HCT116 (cell line): ENCODE data around the gene BTBD16. TPM values are rescaled to one million over a fixed set of nuclear protein-coding genes. Genes with fewer than 3 reads are reported as not detected.
A peak's percentile ranks its signal among the peaks of the same experiment; 100 is the strongest.

Experiments used
- ATAC-seq: fragments of 200-7000 bp; cut with Tn5 transposase; 2 replicates; pipeline ENCODE4 v1.9.1; 2020; ENCODE audit warnings: mild to moderate bottlenecking, moderate library complexity
- BruUV-seq: library from RNA; stranded (reverse); fragments of 400-500 nt; replicated peaks from 2 replicates; lab custom pipeline; 2021; lab: Mats Ljungman, UMichigan
- CTCF ChIA-PET: fragments of 300-600 bp; sonication (Branson Sonifier 250); formaldehyde crosslinking; loops from one replicate; lab custom pipeline; 2021; ENCODE audit warnings: antibody characterized with exemption; lab: Charles Lee
- POLR2A ChIA-PET: fragments of 300-600, 350-600 bp; sonication (Branson Sonifier 250); formaldehyde crosslinking; loops from one replicate; lab custom pipeline; 2021; ENCODE audit warnings: antibody characterized with exemption; lab: Charles Lee
- RAD21 ChIA-PET, 2 experiments: fragments of 300-600 bp; sonication (Branson Sonifier 250); formaldehyde crosslinking; loops; one replicate each; lab custom pipeline; 2023; ENCODE audit warnings: low total read pairs in 2 of 2; ENCODE audit not compliant: uncharacterized antibody in 2 of 2, unreplicated experiment in 2 of 2, low non-redundant PET in 1 of 2; lab: Charles Lee
- DNase-seq: peaks from one replicate; pipeline ENCODE4 v3.0.0-alpha.2; 2010; ENCODE audit warnings: low read depth, low spot score
- H2AFZ ChIP-seq: fragments of 200-600 bp; shearing (Covaris generic), sonication (generic); 2 replicates; pipeline ENCODE4 v1.6.1; 2017; ENCODE audit warnings: low read depth, mixed run types, mixed read lengths, antibody characterized with exemption, low read length; ENCODE audit not compliant: poor library complexity, severe bottlenecking
- H3K27ac ChIP-seq: 2 replicates; pipeline ENCODE4 v1.5.1; 2012; ENCODE audit warnings: low read depth, low read length
- H3K27me3 ChIP-seq: fragments of 200-600 bp; sonication (generic); 2 replicates; pipeline ENCODE4 v1.6.1; 2016; ENCODE audit warnings: mixed run types, low read length, mixed read lengths; ENCODE audit not compliant: insufficient read depth
- H3K36me3 ChIP-seq, 2 experiments: fragments of 200-500 bp in 1 of 2; fragments of 200-600 bp in 1 of 2; sonication (Bioruptor generic) in 1 of 2; sonication (generic) in 1 of 2; 2 replicates each; pipeline versions ENCODE4 v1.5.1 to v1.6.1; 2014 to 2016; ENCODE audit warnings: low read length in 2 of 2, inconsistent platforms in 1 of 2, mixed read lengths in 1 of 2, mixed run types in 1 of 2; ENCODE audit not compliant: insufficient read depth in 2 of 2, control insufficient read depth in 1 of 2
- H3K4me1 ChIP-seq, 2 experiments: fragments of 200-600 bp in 1 of 2; sonication (generic) in 1 of 2; 2 replicates each; pipeline versions ENCODE4 v1.5.1 to v1.6.1; 2012 to 2017; ENCODE audit warnings: low read length in 2 of 2, inconsistent platforms in 1 of 2, mild to moderate bottlenecking in 1 of 2, mixed read lengths in 1 of 2, mixed run types in 1 of 2, moderate library complexity in 1 of 2; ENCODE audit not compliant: insufficient read depth in 2 of 2, control insufficient read depth in 1 of 2
- H3K4me2 ChIP-seq: fragments of 200-600 bp; sonication (generic); 2 replicates; pipeline ENCODE4 v1.6.1; 2017; ENCODE audit warnings: mixed run types, low read length, mixed read lengths
- H3K4me3 ChIP-seq, 2 experiments: fragments of 200-600 bp in 1 of 2; sonication (generic) in 1 of 2; replicated peaks in 1 of 2; 2 replicates each; pipeline ENCODE4 v1.5.1; 2011 to 2016; ENCODE audit warnings: low read length in 2 of 2, control low read depth in 1 of 2, low read depth in 1 of 2, mild to moderate bottlenecking in 1 of 2, mixed read lengths in 1 of 2, mixed run types in 1 of 2
- H3K79me2 ChIP-seq: fragments of 200-600 bp; sonication (generic); 2 replicates; pipeline ENCODE4 v1.6.1; 2017; ENCODE audit warnings: mild to moderate bottlenecking, mixed run types, low read length, moderate library complexity, mixed read lengths; ENCODE audit not compliant: insufficient read depth
- H3K9ac ChIP-seq: fragments of 200-600 bp; sonication (generic); 2 replicates; pipeline ENCODE4 v1.6.1; 2016; ENCODE audit warnings: low read length, mixed read lengths
- H3K9me2 ChIP-seq: fragments of 200-600 bp; sonication (generic), shearing (Covaris generic); 2 replicates; pipeline ENCODE4 v1.6.1; 2017; ENCODE audit warnings: mixed run types, mild to moderate bottlenecking, moderate library complexity; ENCODE audit not compliant: insufficient read depth
- H3K9me3 ChIP-seq, 2 experiments: fragments of 200-500 bp in 1 of 2; fragments of 200-600 bp in 1 of 2; sonication (Bioruptor generic) in 1 of 2; sonication (generic) in 1 of 2; 2 replicates each; pipeline ENCODE4 v1.6.1; 2014 to 2017; ENCODE audit warnings: low read length in 2 of 2, mixed read lengths in 2 of 2, inconsistent platforms in 1 of 2, low read depth in 1 of 2, mild to moderate bottlenecking in 1 of 2, mixed run types in 1 of 2, moderate library complexity in 1 of 2; ENCODE audit not compliant: control insufficient read depth in 1 of 2, insufficient read depth in 1 of 2
- H4K20me1 ChIP-seq: fragments of 200-600 bp; sonication (generic), shearing (Covaris generic); 2 replicates; pipeline ENCODE4 v1.6.1; 2017; ENCODE audit warnings: mixed run types, mild to moderate bottlenecking, moderate library complexity; ENCODE audit not compliant: insufficient read depth
- ATF3 ChIP-seq: IDR thresholded peaks from 2 replicates; pipeline ENCODE4 v1.6.1; 2012
- CTCF ChIP-seq, 3 experiments: fragments of 200-600 bp in 1 of 3; sonication (generic) in 1 of 3; IDR thresholded peaks in 2 of 3; conservative IDR thresholded peaks in 1 of 3; 2 replicates each; pipeline ENCODE4 v1.5.1; 2012 to 2017; ENCODE audit warnings: low read depth in 2 of 3, low read length in 2 of 3, antibody characterized with exemption in 1 of 3, borderline replicate concordance in 1 of 3, control low read depth in 1 of 3, mild to moderate bottlenecking in 1 of 3, mixed read lengths in 1 of 3, mixed run types in 1 of 3, moderate library complexity in 1 of 3; ENCODE audit not compliant: insufficient read depth in 1 of 3
- ELF1 ChIP-seq: IDR thresholded peaks from 2 replicates; pipeline ENCODE4 v1.6.1; 2012; ENCODE audit warnings: low read depth, borderline replicate concordance
- POLR2AphosphoS5 ChIP-seq: IDR thresholded peaks from 2 replicates; pipeline ENCODE4 v1.6.1; 2011; ENCODE audit warnings: mild to moderate bottlenecking, low read depth, low read length, moderate library complexity
- RAD21 ChIP-seq: IDR thresholded peaks from 2 replicates; pipeline ENCODE4 v1.6.1; 2012; ENCODE audit warnings: low read depth, mild to moderate bottlenecking
- SIN3A ChIP-seq: IDR thresholded peaks from 2 replicates; pipeline ENCODE4 v1.6.1; 2012; ENCODE audit warnings: low read depth
- YY1 ChIP-seq: IDR thresholded peaks from 2 replicates; pipeline ENCODE4 v1.6.1; 2011; ENCODE audit warnings: low read length, low read depth, moderate library complexity, mild to moderate bottlenecking; ENCODE audit not compliant: insufficient replicate concordance; ENCODE audit errors: extremely low read depth
- ZFX ChIP-seq: fragments of 450-650 bp; IDR thresholded peaks from 2 replicates; pipeline ENCODE4 v1.6.1; 2017
- intact Hi-C: fragments of 100-400 bp; cut with micrococcal nuclease; formaldehyde crosslinking; loops from 2 replicates; pipeline ENCODE4 v1.10.0; 2022
- total RNA-seq: library from RNA; stranded (reverse); gene quantifications from one replicate; pipeline ENCODE4 v1.2.1, GENCODE V29; 2021; ENCODE audit not compliant: unreplicated experiment
- TF ChIP-seq, protein P1 (sequence below): IDR thresholded peaks from 2 replicates; pipeline ENCODE4 v1.6.1; 2012

BTBD16 gene
- total RNA-seq, 1 experiment from 2014 or later: 0.27 TPM

DNA sequence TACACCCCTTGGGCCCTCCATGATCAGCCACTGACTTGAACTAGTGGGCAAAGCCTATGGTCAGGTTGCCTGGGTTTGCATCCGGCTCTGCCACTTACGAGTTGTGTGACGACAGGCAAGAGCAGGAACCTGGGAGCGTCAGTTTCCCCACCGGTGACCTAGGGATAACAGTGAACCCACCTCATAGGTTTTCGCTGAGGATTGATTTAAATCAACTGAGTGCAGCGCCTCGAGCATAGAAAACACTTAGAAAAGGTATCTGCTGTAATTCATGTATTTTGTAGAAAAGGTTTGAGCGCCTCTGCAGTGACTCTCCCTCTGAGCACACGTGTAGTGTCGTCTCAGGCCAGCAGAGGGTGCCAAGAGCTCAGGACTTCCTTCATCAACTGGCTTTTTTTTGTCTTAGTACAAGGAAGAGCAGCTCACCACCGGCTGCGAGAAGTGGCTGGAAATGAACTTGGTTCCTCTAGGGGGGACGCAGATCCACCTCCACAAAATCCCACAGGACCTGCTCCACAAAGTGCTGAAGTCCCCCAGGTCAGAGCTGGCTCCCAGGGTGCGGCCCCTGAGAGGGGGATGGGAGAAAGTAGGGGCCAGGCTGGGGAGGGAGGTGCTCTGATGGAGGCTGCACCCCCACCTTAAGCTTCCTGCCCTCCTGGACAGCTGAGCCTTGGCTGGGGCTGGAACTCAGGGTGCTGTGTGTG, 27.7 kb downstream of the BTBD16 start:
- H3K4me3 ChIP-seq: peak overlapping the region; percentile 22 to 35
- H3K4me2 ChIP-seq: peak overlapping the region; percentile 62
- H3K9me3 ChIP-seq: no peaks in the 10 kb centered on the region
- TF ChIP-seq RAD21 (peak; percentile 100), ATF3 (no peak), ELF1 (no peak), POLR2AphosphoS5 (peak; percentile 20; the same call in 1 of the 2 replicates), ZFX (no peak), SIN3A (no peak), CTCF (IDR thresholded peaks at IDR 0.05 in 2 of 3, conservative IDR thresholded peaks at IDR 0.05 in 1 of 3; ENCODE audit: borderline replicate concordance in 1 of 3, insufficient read depth in 1 of 3, low read depth in 2 of 3, low read length in 2 of 3) (peak; percentile 94 to 99 (median 98)), YY1 (peak; percentile 55)
- TF ChIP-seq, protein P1, sequence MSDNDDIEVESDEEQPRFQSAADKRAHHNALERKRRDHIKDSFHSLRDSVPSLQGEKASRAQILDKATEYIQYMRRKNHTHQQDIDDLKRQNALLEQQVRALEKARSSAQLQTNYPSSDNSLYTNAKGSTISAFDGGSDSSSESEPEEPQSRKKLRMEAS: no peak
- peak; percentile 73 for DNase-seq
- BruUV-seq: TSS peak; percentile 70
- no peak overlapping the region; the same call in 1 of the 2 replicates for H3K27ac ChIP-seq
- no peaks in the 10 kb centered on the region for H3K79me2 ChIP-seq
- ChIA-PET RAD21 (interaction anchor here (0.6 to 2.2 kb wide), 17 partner anchors 9 to 267 kb away, joined by 3 to 22 read pairs (median 5); partner anchors contain the start of gene PLEKHA1 (in 1 of the 2)), CTCF (interaction anchor here (0.7 to 3.2 kb wide), 42 partner anchors 9 to 428 kb away, joined by 3 to 150 read pairs (median 5); partner anchors contain the start of gene PLEKHA1), POLR2A (interaction anchor here (0.8 to 1.6 kb wide), 5 partner anchors 9 to 267 kb away, joined by 3 to 6 read pairs (median 4); no protein-coding TSS in a partner anchor)
- peak overlapping the region; percentile 79 for H2AFZ ChIP-seq
- peak overlapping the region; percentile 3; the same call in 1 of the 2 replicates for H3K9ac ChIP-seq
- H3K9me2 ChIP-seq: no peaks in the 10 kb centered on the region
- H4K20me1 ChIP-seq: no peaks in the 10 kb centered on the region
- no peaks in the 10 kb centered on the region for H3K27me3 ChIP-seq
- peaks cover 0 to 18% of the 10 kb centered on the region in 2 experiments; a peak in 2 of 4 replicates for H3K4me1 ChIP-seq
- intact Hi-C loops: loop anchor here (1.0 to 2.0 kb wide), 5 partner anchors 44 to 405 kb away; no protein-coding TSS in a partner anchor
- no peaks in the 10 kb centered on the region for H3K36me3 ChIP-seq
- peak; percentile 95 for ATAC-seq
